SK-N-SH (cell line): Measurements from ENCODE around the gene UGT1A7.

Experiments used
- CHD2 ChIP-seq: fragments of 150-350 bp; IDR thresholded peaks from 2 replicates; pipeline ENCODE4 v1.6.1; 2018; ENCODE audit warnings: low read length; ENCODE audit not compliant: partially characterized antibody
- EZH2phosphoT487 ChIP-seq: fragments of 200-600 bp; sonication (generic); IDR thresholded peaks from 2 replicates; pipeline ENCODE4 v1.6.1; 2017; ENCODE audit warnings: low read depth, mixed run types, mild to moderate bottlenecking, antibody characterized with exemption, moderate library complexity, borderline replicate concordance
- FOXM1 ChIP-seq: IDR thresholded peaks from 2 replicates; pipeline ENCODE4 v1.4.0; 2012; ENCODE audit warnings: low read depth, mild to moderate bottlenecking
- JUND ChIP-seq: IDR thresholded peaks from 2 replicates; pipeline ENCODE4 v1.4.0; 2012
- POLR2AphosphoS5 ChIP-seq: IDR thresholded peaks from 2 replicates; pipeline ENCODE4 v1.6.1; 2012; ENCODE audit warnings: low read depth, low read length
- RAD21 ChIP-seq: IDR thresholded peaks from 2 replicates; pipeline ENCODE4 v1.6.1; 2012; ENCODE audit warnings: mild to moderate bottlenecking, low read length
- SMC3 ChIP-seq: IDR thresholded peaks from 2 replicates; pipeline ENCODE4 v1.6.1; 2012; ENCODE audit warnings: low read depth, low read length, improper control_type of control experiment
- TAF1 ChIP-seq: IDR thresholded peaks from 2 replicates; pipeline ENCODE4 v1.6.1; 2012; ENCODE audit warnings: low read depth, mild to moderate bottlenecking, low read length, moderate library complexity, borderline replicate concordance
- TF ChIP-seq, protein P1 (sequence below): IDR thresholded peaks from 2 replicates; pipeline ENCODE4 v1.4.0; 2012; ENCODE audit warnings: low read depth
- TF ChIP-seq, protein P2 (sequence below): IDR thresholded peaks from 2 replicates; pipeline ENCODE4 v1.4.0; 2012; ENCODE audit warnings: low read depth, borderline replicate concordance
- TF ChIP-seq, protein P3 (sequence below): fragments of 200-600 bp; sonication (generic); IDR thresholded peaks from 2 replicates; pipeline ENCODE4 v1.6.1; 2017; ENCODE audit warnings: antibody characterized with exemption, mild to moderate bottlenecking, moderate library complexity
- TF ChIP-seq, protein P4 (sequence below): fragments of 150-350 bp; IDR thresholded peaks from 2 replicates; pipeline ENCODE4 v1.6.1; 2016; ENCODE audit warnings: mild to moderate bottlenecking, low read depth, low read length

- TF ChIP-seq RAD21 (no peak), CHD2 (no peak), FOXM1 (no peak), JUND (no peak), TAF1 (no peak), POLR2AphosphoS5 (no peak), EZH2phosphoT487 (no peak), SMC3 (no peak)
- TF ChIP-seq, protein P1, sequence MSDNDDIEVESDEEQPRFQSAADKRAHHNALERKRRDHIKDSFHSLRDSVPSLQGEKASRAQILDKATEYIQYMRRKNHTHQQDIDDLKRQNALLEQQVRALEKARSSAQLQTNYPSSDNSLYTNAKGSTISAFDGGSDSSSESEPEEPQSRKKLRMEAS = no peak
- TF ChIP-seq, protein P2, sequence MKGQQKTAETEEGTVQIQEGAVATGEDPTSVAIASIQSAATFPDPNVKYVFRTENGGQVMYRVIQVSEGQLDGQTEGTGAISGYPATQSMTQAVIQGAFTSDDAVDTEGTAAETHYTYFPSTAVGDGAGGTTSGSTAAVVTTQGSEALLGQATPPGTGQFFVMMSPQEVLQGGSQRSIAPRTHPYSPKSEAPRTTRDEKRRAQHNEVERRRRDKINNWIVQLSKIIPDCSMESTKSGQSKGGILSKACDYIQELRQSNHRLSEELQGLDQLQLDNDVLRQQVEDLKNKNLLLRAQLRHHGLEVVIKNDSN = no peak
- TF ChIP-seq, protein P3, sequence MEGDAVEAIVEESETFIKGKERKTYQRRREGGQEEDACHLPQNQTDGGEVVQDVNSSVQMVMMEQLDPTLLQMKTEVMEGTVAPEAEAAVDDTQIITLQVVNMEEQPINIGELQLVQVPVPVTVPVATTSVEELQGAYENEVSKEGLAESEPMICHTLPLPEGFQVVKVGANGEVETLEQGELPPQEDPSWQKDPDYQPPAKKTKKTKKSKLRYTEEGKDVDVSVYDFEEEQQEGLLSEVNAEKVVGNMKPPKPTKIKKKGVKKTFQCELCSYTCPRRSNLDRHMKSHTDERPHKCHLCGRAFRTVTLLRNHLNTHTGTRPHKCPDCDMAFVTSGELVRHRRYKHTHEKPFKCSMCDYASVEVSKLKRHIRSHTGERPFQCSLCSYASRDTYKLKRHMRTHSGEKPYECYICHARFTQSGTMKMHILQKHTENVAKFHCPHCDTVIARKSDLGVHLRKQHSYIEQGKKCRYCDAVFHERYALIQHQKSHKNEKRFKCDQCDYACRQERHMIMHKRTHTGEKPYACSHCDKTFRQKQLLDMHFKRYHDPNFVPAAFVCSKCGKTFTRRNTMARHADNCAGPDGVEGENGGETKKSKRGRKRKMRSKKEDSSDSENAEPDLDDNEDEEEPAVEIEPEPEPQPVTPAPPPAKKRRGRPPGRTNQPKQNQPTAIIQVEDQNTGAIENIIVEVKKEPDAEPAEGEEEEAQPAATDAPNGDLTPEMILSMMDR = no peak
- TF ChIP-seq, protein P4, sequence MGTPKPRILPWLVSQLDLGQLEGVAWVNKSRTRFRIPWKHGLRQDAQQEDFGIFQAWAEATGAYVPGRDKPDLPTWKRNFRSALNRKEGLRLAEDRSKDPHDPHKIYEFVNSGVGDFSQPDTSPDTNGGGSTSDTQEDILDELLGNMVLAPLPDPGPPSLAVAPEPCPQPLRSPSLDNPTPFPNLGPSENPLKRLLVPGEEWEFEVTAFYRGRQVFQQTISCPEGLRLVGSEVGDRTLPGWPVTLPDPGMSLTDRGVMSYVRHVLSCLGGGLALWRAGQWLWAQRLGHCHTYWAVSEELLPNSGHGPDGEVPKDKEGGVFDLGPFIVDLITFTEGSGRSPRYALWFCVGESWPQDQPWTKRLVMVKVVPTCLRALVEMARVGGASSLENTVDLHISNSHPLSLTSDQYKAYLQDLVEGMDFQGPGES = no peak
These were observed 7.8 kb upstream of the UGT1A7 start for GRCh38 chr2:233673896-233674295.
